IMR-90 (cell line): ENCODE results near the gene C16orf89. TPM values are rescaled to one million over a fixed set of nuclear protein-coding genes. Genes with fewer than 3 reads are reported as not detected.

Experiments
- ATAC-seq: fragments of 200-7000 bp; cut with Tn5 transposase; 2 replicates; pipeline ENCODE4 v1.9.1; 2020; ENCODE audit warnings: low read depth, mild to moderate bottlenecking, moderate library complexity
- BruUV-seq: library from RNA; stranded (reverse); fragments of 400-500 nt; replicated peaks from 2 replicates; lab custom pipeline; 2021; lab: Mats Ljungman, UMichigan
- CTCF ChIA-PET: fragments of 300-600 bp; formaldehyde crosslinking; extraction: SDS; loops from one replicate; lab custom pipeline; 2021; ENCODE audit warnings: antibody characterized with exemption; lab: Yijun Ruan, JAX
- POLR2A ChIA-PET: fragments of 300-600 bp; sonication (Branson Sonifier 250); formaldehyde crosslinking; loops from one replicate; lab custom pipeline; 2022; ENCODE audit warnings: antibody characterized with exemption; ENCODE audit not compliant: unreplicated experiment; lab: Charles Lee
- DNase-seq: peaks from one replicate; pipeline ENCODE4 v3.0.0; 2013
- H2AFZ ChIP-seq: replicated peaks from 2 replicates; pipeline ENCODE3; 2013; ENCODE audit warnings: low read length, mild to moderate bottlenecking; ENCODE audit not compliant: poor library complexity
- H2AK5ac ChIP-seq: 2 replicates; pipeline ENCODE4 v1.6.1; 2013; ENCODE audit warnings: low read depth, low read length, inconsistent platforms
- H2AK9ac ChIP-seq: replicated peaks from 2 replicates; pipeline ENCODE3; 2013; ENCODE audit warnings: mild to moderate bottlenecking, low read depth, low read length, moderate library complexity; ENCODE audit not compliant: poor library complexity
- H2BK120ac ChIP-seq: 2 replicates; pipeline ENCODE4 v1.6.1; 2013; ENCODE audit warnings: low read depth, low read length, inconsistent platforms
- H2BK15ac ChIP-seq: 3 replicates; pipeline ENCODE4 v1.6.1; 2013; ENCODE audit warnings: low read depth, low read length, inconsistent platforms
- H2BK20ac ChIP-seq: 2 replicates; pipeline ENCODE4 v1.6.1; 2013; ENCODE audit warnings: low read depth, mild to moderate bottlenecking, inconsistent platforms, low read length, moderate library complexity
- H2BK5ac ChIP-seq: 2 replicates; pipeline ENCODE4 v1.6.1; 2013; ENCODE audit warnings: mild to moderate bottlenecking, low read depth, low read length, inconsistent platforms; ENCODE audit not compliant: poor library complexity, severe bottlenecking
- H3K14ac ChIP-seq: replicated peaks from 2 replicates; pipeline ENCODE4 v1.6.1; 2013; ENCODE audit warnings: low read depth, low read length, inconsistent platforms
- H3K18ac ChIP-seq: 2 replicates; pipeline ENCODE4 v1.6.1; 2013; ENCODE audit warnings: low read depth, low read length, control low read depth
- H3K23ac ChIP-seq: 2 replicates; pipeline ENCODE4 v1.6.1; 2013; ENCODE audit warnings: low read depth, low read length, inconsistent platforms
- H3K27ac ChIP-seq: 2 replicates; pipeline ENCODE4 v1.5.1; 2013; ENCODE audit warnings: mild to moderate bottlenecking, control low read depth, low read length; ENCODE audit not compliant: insufficient read depth
- H3K27me3 ChIP-seq: 2 replicates; pipeline ENCODE4 v1.6.1; 2013; ENCODE audit warnings: low read length; ENCODE audit not compliant: control insufficient read depth, insufficient read depth
- H3K36me3 ChIP-seq: 2 replicates; pipeline ENCODE4 v1.6.1; 2013; ENCODE audit warnings: low read length, mixed read lengths; ENCODE audit not compliant: control insufficient read depth, insufficient read depth
- H3K4ac ChIP-seq: 2 replicates; pipeline ENCODE4 v1.6.1; 2013; ENCODE audit warnings: low read depth, low read length, inconsistent platforms
- H3K4me1 ChIP-seq: 2 replicates; pipeline ENCODE4 v1.6.1; 2013; ENCODE audit warnings: low read length, mixed read lengths; ENCODE audit not compliant: control insufficient read depth, insufficient read depth
- H3K4me2 ChIP-seq: 2 replicates; pipeline ENCODE4 v1.6.1; 2013; ENCODE audit warnings: low read depth, mild to moderate bottlenecking, control low read depth, low read length, moderate library complexity
- H3K4me3 ChIP-seq: 2 replicates; pipeline ENCODE4 v1.5.1; 2013; ENCODE audit warnings: low read depth, mild to moderate bottlenecking, control low read depth, low read length, moderate library complexity; ENCODE audit not compliant: insufficient read depth
- H3K56ac ChIP-seq: 2 replicates; pipeline ENCODE4 v1.6.1; 2013; ENCODE audit warnings: low read length, inconsistent platforms; ENCODE audit not compliant: insufficient read depth; ENCODE audit errors: extremely low read depth
- H3K79me1 ChIP-seq, 2 experiments: 2 replicates each; pipeline ENCODE4 v1.6.1; 2013; ENCODE audit warnings: low read length in 2 of 2, inconsistent platforms in 1 of 2, low read depth in 1 of 2
- H3K9ac ChIP-seq: 2 replicates; pipeline ENCODE4 v1.6.1; 2013; ENCODE audit warnings: low read depth, low read length, control low read depth
- H3K9me1 ChIP-seq: 2 replicates; pipeline ENCODE4 v1.6.1; 2013; ENCODE audit warnings: low read length, inconsistent platforms; ENCODE audit not compliant: insufficient read depth
- H3K9me3 ChIP-seq: 2 replicates; pipeline ENCODE4 v1.6.1; 2013; ENCODE audit warnings: low read length; ENCODE audit not compliant: control insufficient read depth, insufficient read depth
- H4K20me1 ChIP-seq: 2 replicates; pipeline ENCODE4 v1.6.1; 2013; ENCODE audit warnings: low read length, inconsistent platforms; ENCODE audit not compliant: insufficient read depth
- H4K5ac ChIP-seq: 2 replicates; pipeline ENCODE4 v1.6.1; 2013; ENCODE audit warnings: mild to moderate bottlenecking, low read depth, low read length, control low read depth
- H4K8ac ChIP-seq, 2 experiments: 2 replicates each; pipeline ENCODE4 v1.6.1; 2013; ENCODE audit warnings: low read depth in 2 of 2, low read length in 2 of 2, control low read depth in 1 of 2, inconsistent platforms in 1 of 2
- H4K91ac ChIP-seq: 2 replicates; pipeline ENCODE4 v1.6.1; 2013; ENCODE audit warnings: low read depth, low read length, inconsistent platforms; ENCODE audit not compliant: insufficient read depth
- CEBPB ChIP-seq: IDR thresholded peaks from 2 replicates; pipeline ENCODE4 v1.6.1; 2012; ENCODE audit warnings: low read depth, low read length, improper control_type of control experiment
- CHD1 ChIP-seq: IDR thresholded peaks from 2 replicates; pipeline ENCODE4 v1.6.1; 2012; ENCODE audit warnings: low read depth, low read length, improper control_type of control experiment
- MAZ ChIP-seq: IDR thresholded peaks from 2 replicates; pipeline ENCODE4 v1.6.1; 2012; ENCODE audit warnings: low read depth, mild to moderate bottlenecking, low read length, improper control_type of control experiment, moderate library complexity, borderline replicate concordance
- NFE2L2 ChIP-seq: fragments of 150-350 bp; IDR thresholded peaks from 2 replicates; pipeline ENCODE4 v1.6.1; 2016; ENCODE audit warnings: low read depth, mild to moderate bottlenecking, low read length
- RCOR1 ChIP-seq: IDR thresholded peaks from 2 replicates; pipeline ENCODE4 v1.6.1; 2012; ENCODE audit warnings: mild to moderate bottlenecking, low read length, improper control_type of control experiment; ENCODE audit not compliant: insufficient replicate concordance
- RFX5 ChIP-seq: IDR thresholded peaks from 2 replicates; pipeline ENCODE4 v1.8.0; 2012; ENCODE audit warnings: low read depth, mild to moderate bottlenecking, low read length, moderate library complexity
- WGBS, 2 experiments: methylation state at CpG; one replicate each; pipeline versions ENCODE4 v1.1.5 to v1.1.7; 2013; ENCODE audit warnings: missing lambda C conversion rate in 2 of 2; ENCODE audit not compliant: insufficient read length in 1 of 2; ENCODE audit errors: extremely low coverage in 2 of 2; 5-methylcytosine and 5-hydroxymethylcytosine counted together
- dilution Hi-C: fragments of 300-500 bp; cut with HindIII; formaldehyde crosslinking; loops from one replicate; pipeline ENCODE4 v1.14.3; 2018; ENCODE audit warnings: low sequenced_read_pairs; ENCODE audit not compliant: unreplicated experiment
- in situ Hi-C: fragments of 300-500 bp; cut with MboI; formaldehyde crosslinking; loops from 3 replicates; pipeline ENCODE4 v1.14.3; 2019; ENCODE audit warnings: low sequenced_read_pairs, inconsistent platforms, mixed read lengths
- intact Hi-C: fragments of 100-400 bp; cut with micrococcal nuclease; formaldehyde crosslinking; loops from 2 replicates; pipeline ENCODE4 v1.10.0; 2022
- polyA plus RNA-seq, 3 experiments: library from polyadenylated mRNA; depleted of rRNA; stranded (reverse); fragments of >200 nt; gene quantifications; 2 replicates each; pipeline ENCODE4 v1.2.3, GENCODE V29; 2012; ENCODE audit warnings: low replicate concordance in 1 of 3
- total RNA-seq: library from RNA; depleted of rRNA; stranded (reverse); fragments of >200 nt; gene quantifications from 2 replicates; pipeline ENCODE4 v1.2.3, GENCODE V29; 2012
- TF ChIP-seq, protein P1 (sequence below): fragments of 150-350 bp; IDR thresholded peaks from 2 replicates; pipeline ENCODE4 v1.6.1; 2016; ENCODE audit warnings: low read depth, mild to moderate bottlenecking, low read length, moderate library complexity, borderline replicate concordance
- TF ChIP-seq, protein P2 (sequence below): conservative IDR thresholded peaks from 2 replicates; pipeline ENCODE4 v1.5.1; 2012; ENCODE audit warnings: mild to moderate bottlenecking, low read depth, low read length, improper control_type of control experiment

The C16orf89 gene
- total and polyA plus RNA-seq, 2 of the 4 experiments (the other 2 are of a cell fraction), result 0.17 to 0.18 TPM

DNA sequence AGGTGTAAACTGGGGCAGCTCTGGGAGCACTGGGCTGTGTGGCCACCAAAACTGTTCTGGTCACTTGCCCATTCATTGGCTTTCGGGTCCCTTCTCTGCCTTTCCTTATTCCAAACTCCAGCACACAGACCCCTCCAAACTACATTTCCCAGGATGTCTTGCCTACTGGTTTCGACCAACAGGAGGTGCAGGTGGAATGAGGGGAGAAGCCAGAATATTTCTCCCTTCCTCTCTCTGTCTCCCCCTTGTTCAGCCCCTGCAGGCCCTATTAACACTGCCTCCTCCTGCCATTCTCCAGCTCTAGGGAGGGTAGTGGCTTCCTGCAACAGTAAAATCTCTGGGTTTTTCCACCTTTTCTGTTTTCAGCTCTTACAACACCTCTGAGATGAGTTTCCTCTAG, 18.8 kb downstream of the C16orf89 start:
- no peak overlapping the region for H3K4me3 ChIP-seq

More for the DNA sequence above, 18.8 kb downstream of the C16orf89 start:
- ATAC-seq (no peak), DNase-seq (no peak)
- Histone ChIP-seq H2BK15ac (no peak overlapping the region), H3K9me3 (no peaks in the 10 kb centered on the region), H3K27ac (no peak overlapping the region), H3K36me3 (no peaks in the 10 kb centered on the region), H4K20me1 (no peaks in the 10 kb centered on the region), H2BK20ac (no peak overlapping the region), H3K18ac (no peak overlapping the region), H2AK5ac (no peak overlapping the region), H2BK120ac (no peak overlapping the region), H3K9me1 (peaks cover 2% of the 10 kb centered on the region; the same call in 1 of the 2 replicates), H3K9ac (no peak overlapping the region), H4K8ac (no peak overlapping the region), H4K5ac (no peak overlapping the region), H2AFZ (no peak overlapping the region), H3K4me2 (no peak overlapping the region), H3K14ac (no peak overlapping the region), H3K79me1 (no peaks in the 10 kb centered on the region), H3K23ac (no peak overlapping the region), H3K4ac (no peak overlapping the region), H3K56ac (no peak overlapping the region), H3K27me3 (peaks cover 7% of the 10 kb centered on the region; the same call in 1 of the 2 replicates), H2AK9ac (no peak overlapping the region), H2BK5ac (no peak overlapping the region), H3K4me1 (no peaks in the 10 kb centered on the region), H4K91ac (no peak overlapping the region)
- TF ChIP-seq, protein P1, sequence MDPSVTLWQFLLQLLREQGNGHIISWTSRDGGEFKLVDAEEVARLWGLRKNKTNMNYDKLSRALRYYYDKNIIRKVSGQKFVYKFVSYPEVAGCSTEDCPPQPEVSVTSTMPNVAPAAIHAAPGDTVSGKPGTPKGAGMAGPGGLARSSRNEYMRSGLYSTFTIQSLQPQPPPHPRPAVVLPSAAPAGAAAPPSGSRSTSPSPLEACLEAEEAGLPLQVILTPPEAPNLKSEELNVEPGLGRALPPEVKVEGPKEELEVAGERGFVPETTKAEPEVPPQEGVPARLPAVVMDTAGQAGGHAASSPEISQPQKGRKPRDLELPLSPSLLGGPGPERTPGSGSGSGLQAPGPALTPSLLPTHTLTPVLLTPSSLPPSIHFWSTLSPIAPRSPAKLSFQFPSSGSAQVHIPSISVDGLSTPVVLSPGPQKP, result no peak
- no peak for TF ChIP-seq RFX5
- TF ChIP-seq NFE2L2, result no peak
- no peak for TF ChIP-seq CHD1
- no peak for TF ChIP-seq RCOR1
- TF ChIP-seq, protein P2, sequence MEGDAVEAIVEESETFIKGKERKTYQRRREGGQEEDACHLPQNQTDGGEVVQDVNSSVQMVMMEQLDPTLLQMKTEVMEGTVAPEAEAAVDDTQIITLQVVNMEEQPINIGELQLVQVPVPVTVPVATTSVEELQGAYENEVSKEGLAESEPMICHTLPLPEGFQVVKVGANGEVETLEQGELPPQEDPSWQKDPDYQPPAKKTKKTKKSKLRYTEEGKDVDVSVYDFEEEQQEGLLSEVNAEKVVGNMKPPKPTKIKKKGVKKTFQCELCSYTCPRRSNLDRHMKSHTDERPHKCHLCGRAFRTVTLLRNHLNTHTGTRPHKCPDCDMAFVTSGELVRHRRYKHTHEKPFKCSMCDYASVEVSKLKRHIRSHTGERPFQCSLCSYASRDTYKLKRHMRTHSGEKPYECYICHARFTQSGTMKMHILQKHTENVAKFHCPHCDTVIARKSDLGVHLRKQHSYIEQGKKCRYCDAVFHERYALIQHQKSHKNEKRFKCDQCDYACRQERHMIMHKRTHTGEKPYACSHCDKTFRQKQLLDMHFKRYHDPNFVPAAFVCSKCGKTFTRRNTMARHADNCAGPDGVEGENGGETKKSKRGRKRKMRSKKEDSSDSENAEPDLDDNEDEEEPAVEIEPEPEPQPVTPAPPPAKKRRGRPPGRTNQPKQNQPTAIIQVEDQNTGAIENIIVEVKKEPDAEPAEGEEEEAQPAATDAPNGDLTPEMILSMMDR, result no peak
- no peak for TF ChIP-seq CEBPB
- TF ChIP-seq MAZ, result no peak
- BruUV-seq, result no TSS peak
- ChIA-PET CTCF (no interaction called here), POLR2A (no interaction called here)
- dilution Hi-C loops, result no loop called here
- intact Hi-C loops, result no loop called here
- WGBS, 2 experiments, result no CpG with 5 or more reads among the region's 2 CpGs
- in situ Hi-C loops, result no loop called here
